HUDEP-2 (cell line): Measurements from ENCODE around the gene IRF2.

Experiments
- DNase-seq, 76 experiments: peaks; one replicate each; lab custom pipeline; 2025; ENCODE audit not compliant: unreplicated experiment in 76 of 76; lab: John Stamatoyannopoulos, UW

Gene IRF2

GRCh38 chr4:184410748-184411147 is 63.6 kb downstream of the IRF2 start:
- no peak for DNase-seq

DNA sequence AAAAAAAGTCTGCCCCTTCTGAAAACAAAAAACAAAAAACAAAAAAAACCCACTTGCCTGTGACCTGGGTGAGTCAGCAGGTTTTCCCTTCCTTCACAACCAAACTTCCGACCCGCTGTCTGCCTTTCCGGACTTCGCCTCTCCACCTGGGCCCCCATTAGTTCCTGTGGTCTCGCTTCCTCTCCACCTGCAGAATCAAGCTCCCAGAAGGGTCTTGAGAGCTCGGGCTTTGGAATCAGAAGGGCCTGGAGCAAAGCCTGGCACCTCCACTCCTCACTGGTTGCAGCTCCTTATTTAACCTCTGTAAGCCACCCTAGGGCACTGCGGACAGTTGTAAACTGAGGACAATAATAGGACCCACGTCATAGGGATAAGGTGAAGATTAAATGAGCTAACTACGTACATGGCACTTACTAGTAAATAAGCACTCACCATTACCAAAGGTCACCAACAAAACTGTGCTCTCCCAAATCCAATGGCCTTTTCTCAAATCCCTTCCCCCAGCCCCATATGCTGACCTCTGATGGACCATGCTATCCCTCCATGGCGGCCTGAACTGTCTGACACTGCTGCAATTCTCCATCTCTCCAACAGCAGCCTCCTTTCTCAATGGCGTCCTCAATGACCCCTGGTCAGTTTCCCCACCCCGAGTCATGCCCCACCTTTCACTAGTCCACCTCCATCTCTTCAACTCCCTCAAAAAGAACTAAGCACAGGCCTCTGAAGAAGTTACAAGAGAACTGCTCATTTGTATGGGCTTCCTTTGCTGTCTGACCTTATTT is 64.2 kb downstream of the IRF2 start:
- no peak for DNase-seq

GRCh38 chr4:184409502-184409901 is 64.8 kb downstream of the IRF2 start:
- no peak for DNase-seq

DNA sequence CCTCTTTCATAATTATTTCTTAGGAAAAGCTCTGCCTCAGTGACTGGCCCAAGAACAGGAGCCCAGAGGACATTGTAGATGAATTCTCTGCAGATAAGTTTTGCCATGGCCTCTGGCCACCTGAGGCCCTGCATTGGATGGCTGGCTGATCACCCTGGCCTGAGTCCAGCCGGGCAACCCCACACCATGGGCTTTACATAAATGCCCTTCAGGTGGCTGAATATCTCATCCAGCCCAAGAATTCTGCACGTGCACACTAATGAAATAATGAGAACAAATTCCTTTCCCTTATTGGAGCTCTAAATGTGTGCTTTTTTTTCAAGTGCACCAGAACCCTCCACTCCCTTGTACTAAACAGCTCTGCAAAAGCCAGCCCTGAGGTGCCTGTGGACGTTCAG is 65.7 kb downstream of the IRF2 start:
- no peak for DNase-seq

- no peak for DNase-seq
Observed at GRCh38 chr4:184408021-184408683, 66.2 kb downstream of the IRF2 start.

GRCh38 chr4:184406958-184407391 is 67.4 kb downstream of the IRF2 start:
- DNase-seq: no peak

DNA sequence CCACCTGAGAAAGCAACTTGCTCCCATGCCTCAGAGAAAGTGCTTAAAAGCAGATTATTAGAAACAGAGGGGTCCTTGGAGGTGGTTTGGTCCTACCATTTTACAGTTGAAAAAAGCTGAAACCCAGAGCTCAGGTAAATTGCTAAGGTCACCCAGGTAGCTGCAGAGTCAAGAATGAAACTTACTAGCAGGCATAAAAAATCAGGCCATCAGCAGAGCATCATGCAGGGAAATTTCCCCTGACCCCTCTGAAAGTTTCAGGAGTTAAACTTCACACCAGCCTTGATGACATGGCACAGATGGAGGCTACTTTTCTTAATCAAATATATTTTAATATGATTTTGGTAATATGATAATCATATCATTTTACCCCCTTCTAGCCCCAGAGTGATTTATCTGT is 70.3 kb downstream of the IRF2 start:
- DNase-seq: no peak

GRCh38 chr4:184403384-184403781 is 71.0 kb downstream of the IRF2 start:
- DNase-seq: no peak

- DNase-seq: no peak
Observed at GRCh38 chr4:184402740-184403383, 71.5 kb downstream of the IRF2 start.

DNA sequence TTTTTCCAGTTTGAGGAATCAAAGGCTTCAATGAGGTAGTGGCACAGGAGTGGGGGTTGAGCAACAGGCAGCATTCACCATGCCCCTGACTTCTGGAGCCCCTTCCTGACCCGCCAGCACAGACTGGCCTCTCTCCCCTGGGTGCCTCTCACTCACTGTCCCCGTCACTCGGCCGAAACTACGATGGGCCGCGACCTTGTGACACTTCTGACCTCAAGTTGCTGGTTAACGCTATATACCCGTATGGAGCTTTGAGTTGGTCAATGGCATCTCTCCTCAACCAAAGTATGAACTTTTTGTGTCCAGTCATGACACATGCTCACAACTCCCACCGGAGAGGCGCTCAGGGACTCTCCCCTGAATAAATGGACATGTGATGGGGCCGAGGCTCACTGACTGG is 72.1 kb downstream of the IRF2 start:
- peak in 1 of 76 experiments; percentile 1 for DNase-seq

- DNase-seq: no peak
Observed at GRCh38 chr4:184401397-184402171, 72.8 kb downstream of the IRF2 start.

DNA sequence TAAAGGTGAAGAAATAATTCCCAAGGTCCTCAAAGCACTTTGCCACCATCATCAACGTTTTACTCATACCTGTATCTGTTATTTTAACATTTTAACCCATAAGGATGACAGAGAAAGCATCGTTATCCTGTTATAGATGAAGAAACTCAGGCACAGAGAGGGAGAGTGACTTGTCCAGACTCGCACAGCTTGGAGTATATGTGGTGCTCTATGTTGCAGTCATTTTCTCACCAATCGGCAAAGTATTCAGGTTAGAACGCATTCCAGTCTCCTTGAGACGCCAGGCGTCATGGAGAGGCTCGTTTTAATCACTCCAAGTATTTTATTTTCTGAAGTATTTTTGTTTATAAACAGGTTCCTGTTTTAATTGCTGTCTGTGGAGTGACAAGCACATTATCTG is 73.5 kb downstream of the IRF2 start:
- DNase-seq: no peak

- DNase-seq: no peak
Observed at GRCh38 chr4:184400375-184400870, 73.9 kb downstream of the IRF2 start.

- no peak for DNase-seq
Observed at GRCh38 chr4:184399512-184399908, 74.8 kb downstream of the IRF2 start.

DNA sequence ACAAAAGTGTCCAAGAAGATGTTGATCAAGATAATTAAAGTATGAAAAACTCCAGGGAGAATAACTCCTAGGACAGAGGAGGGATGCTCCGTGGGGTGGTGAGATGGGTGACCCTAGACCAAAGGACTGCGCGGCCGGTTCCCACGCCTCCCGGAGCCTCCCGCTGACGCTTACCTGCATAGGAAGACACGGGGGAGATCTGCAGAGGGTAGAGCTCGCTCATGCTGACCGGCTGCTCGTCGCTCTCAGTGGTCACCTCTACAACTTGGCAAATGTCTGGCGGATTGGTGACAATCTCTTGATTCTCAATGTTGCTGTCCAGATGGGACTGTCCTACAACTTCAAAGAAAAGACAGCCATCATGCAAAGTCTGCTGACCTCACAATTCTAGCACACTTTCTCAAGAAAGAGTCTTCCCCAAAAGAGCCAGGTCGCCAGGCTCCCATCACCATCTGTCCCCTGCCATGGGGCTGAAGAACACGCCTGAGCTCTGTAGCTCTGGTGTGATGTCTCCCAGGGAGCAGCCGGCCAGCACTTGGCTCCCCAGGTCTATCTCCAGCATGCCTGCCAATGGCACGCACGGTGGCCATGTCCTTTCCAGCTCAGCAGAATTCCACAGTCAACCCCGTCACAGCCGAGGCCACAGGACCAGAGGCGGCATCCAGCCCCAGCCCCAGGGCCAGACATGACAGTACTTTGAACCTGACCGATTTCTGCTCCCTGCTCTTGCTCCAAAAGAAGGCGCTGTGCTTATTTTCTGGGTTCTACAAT is 75.4 kb downstream of the IRF2 start:
- DNase-seq: no peak

GRCh38 chr4:184397516-184398163 is 76.7 kb downstream of the IRF2 start:
- no peak for DNase-seq

DNA sequence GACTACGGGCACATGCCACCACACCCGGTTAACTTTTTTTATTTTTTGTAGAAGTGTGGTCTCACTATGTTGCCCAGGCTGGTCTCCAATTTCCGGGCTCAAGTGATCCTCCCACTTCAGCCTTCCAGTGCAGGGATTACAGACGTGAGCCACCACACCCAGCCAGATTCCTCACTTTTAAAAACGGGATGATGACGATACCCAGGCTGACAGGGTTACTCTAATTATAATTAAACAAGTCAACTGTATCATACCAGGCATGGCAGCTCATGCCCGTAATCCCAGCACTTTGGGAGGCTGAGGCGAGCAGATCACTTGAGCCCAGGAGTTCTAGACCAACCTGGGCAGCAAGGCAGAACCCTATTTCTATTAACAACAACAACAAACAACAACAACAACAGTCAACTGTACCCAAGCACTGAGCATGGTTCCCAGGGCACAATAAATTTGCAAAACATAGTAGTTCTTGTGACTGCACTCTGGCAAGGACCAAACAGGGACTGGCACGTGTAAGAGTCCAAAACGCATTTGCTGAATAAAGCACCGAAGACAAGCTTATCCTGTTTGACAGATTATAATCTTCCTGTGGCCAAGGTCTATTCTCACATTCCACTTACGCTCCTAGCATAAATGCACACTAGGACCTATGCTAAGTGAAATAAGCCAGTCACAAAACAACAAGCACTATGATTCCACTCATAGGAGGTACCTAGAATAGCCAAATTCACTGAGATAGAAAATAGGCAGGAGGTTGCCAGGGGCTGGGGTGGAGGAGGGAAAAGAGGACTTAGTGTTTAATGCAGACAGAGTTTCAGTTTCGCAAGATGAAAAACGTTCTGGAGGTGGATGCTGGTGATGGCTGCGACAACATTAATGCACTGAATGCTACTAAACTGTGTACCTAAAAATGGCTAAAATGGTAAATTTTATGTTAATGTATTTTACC is 77.5 kb downstream of the IRF2 start:
- no peak for DNase-seq

DNA sequence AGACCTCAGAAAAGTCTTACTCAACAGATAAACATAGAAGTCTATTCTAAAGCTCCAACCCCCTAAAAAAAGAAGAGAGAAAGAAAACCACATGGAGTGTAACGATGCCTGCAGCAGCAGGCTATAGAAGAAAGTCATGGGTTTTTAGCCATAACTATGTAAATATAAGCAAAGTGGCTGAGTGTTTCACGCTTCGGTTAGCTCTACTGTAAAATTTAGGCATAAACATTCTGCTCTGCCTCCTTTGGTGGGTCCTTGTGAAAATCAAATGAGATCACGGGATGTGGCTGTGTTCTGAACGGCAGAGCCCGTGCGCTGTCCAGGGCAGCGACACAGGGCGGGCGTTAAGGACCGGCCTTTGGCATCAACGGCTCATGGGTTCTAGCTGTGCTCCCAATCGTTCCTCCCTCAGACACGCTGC is 78.4 kb downstream of the IRF2 start:
- DNase-seq: no peak
